Keratinocyte (primary cell): ENCODE measurements around the gene PCSK1N. TPM values are rescaled to one million over a fixed set of nuclear protein-coding genes. Genes with fewer than 3 reads are reported as not detected.

Source experiments
- DNase-seq: peaks from one replicate; pipeline ENCODE4 v3.0.0-alpha.2; 2011; ENCODE audit warnings: low read depth, missing footprints, low spot score
- FAIRE-seq: peaks from 2 replicates; lab custom pipeline; 2011; peaks lifted over from hg19 to GRCh38; lab: Jason Lieb, UNC
- H2AFZ ChIP-seq: 2 replicates; pipeline ENCODE4 v1.6.0; 2012; ENCODE audit warnings: low read length, control low read depth, inconsistent platforms; ENCODE audit not compliant: control insufficient read depth
- H3K27ac ChIP-seq: 2 replicates; pipeline ENCODE4 v1.5.1; 2011; ENCODE audit warnings: low read length; ENCODE audit not compliant: control insufficient read depth, insufficient read depth
- H3K27me3 ChIP-seq: 3 replicates; pipeline ENCODE4 v1.6.0; 2011; ENCODE audit warnings: low read length; ENCODE audit not compliant: control insufficient read depth, insufficient read depth; ENCODE audit errors: extremely low read depth
- H3K36me3 ChIP-seq, 2 experiments: 2 replicates in 1 of 2; 3 replicates in 1 of 2; pipeline ENCODE4 v1.5.1; 2011; ENCODE audit warnings: low read length in 2 of 2, mild to moderate bottlenecking in 1 of 2; ENCODE audit not compliant: control insufficient read depth in 2 of 2, insufficient read depth in 2 of 2; ENCODE audit errors: extremely low read depth in 1 of 2
- H3K4me1 ChIP-seq: 3 replicates; pipeline ENCODE4 v1.5.1; 2011; ENCODE audit warnings: low read length; ENCODE audit not compliant: control insufficient read depth, insufficient read depth; ENCODE audit errors: extremely low read depth
- H3K4me2 ChIP-seq: 3 replicates; pipeline ENCODE4 v1.6.0; 2011; ENCODE audit warnings: low read depth, low read length; ENCODE audit not compliant: control insufficient read depth, insufficient read depth; ENCODE audit errors: extremely low read depth
- H3K4me3 ChIP-seq, 3 experiments: fragments of 200-600 bp in 1 of 3; sonication (generic) in 1 of 3; 2 replicates in 2 of 3; 3 replicates in 1 of 3; pipeline ENCODE4 v1.5.1; 2011 to 2016; ENCODE audit warnings: low read length in 3 of 3, mild to moderate bottlenecking in 3 of 3, control low read depth in 2 of 3, inconsistent platforms in 1 of 3, low read depth in 1 of 3, mixed read lengths in 1 of 3, mixed run types in 1 of 3, moderate library complexity in 1 of 3; ENCODE audit not compliant: control insufficient read depth in 2 of 3, insufficient read depth in 2 of 3; ENCODE audit errors: extremely low read depth in 1 of 3
- H3K79me2 ChIP-seq: 2 replicates; pipeline ENCODE4 v1.6.0; 2012; ENCODE audit warnings: low read length; ENCODE audit not compliant: control insufficient read depth, insufficient read depth
- H3K9ac ChIP-seq: 3 replicates; pipeline ENCODE4 v1.6.0; 2011; ENCODE audit warnings: low read length; ENCODE audit not compliant: control insufficient read depth, insufficient read depth; ENCODE audit errors: extremely low read depth
- H3K9me1 ChIP-seq: 3 replicates; pipeline ENCODE4 v1.6.0; 2011; ENCODE audit warnings: low read length; ENCODE audit not compliant: control insufficient read depth, insufficient read depth; ENCODE audit errors: extremely low read depth
- H3K9me3 ChIP-seq: 2 replicates; pipeline ENCODE4 v1.5.1; 2012; ENCODE audit warnings: low read depth, low read length; ENCODE audit not compliant: control insufficient read depth
- H4K20me1 ChIP-seq: 3 replicates; pipeline ENCODE4 v1.6.0; 2011; ENCODE audit warnings: low read length; ENCODE audit not compliant: control insufficient read depth, insufficient read depth; ENCODE audit errors: extremely low read depth
- EZH2 ChIP-seq: IDR thresholded peaks from one replicate; pipeline ENCODE4 v1.6.1; 2012; ENCODE audit warnings: inconsistent platforms, mild to moderate bottlenecking, low read length, moderate library complexity
- dilution Hi-C: fragments of 300-500 bp; cut with MboI; formaldehyde crosslinking; loops from one replicate; pipeline ENCODE4 v1.7.0; 2020; ENCODE audit warnings: low sequenced_read_pairs; ENCODE audit not compliant: extremely low pct_ligation_motif_present
- polyA plus RNA-seq, 5 experiments: library from polyadenylated mRNA; depleted of rRNA in 3 of 5; stranded (reverse) in 3 of 5; stranded (forward) in 1 of 5; unstranded in 1 of 5; fragments of >200 nt; gene quantifications; 1 replicate in 1 of 5; 2 replicates in 3 of 5; 3 replicates in 1 of 5; pipeline versions ENCODE4 v1.2.1 to v1.2.3, GENCODE V29; 2011 to 2012; ENCODE audit warnings: missing spikeins in 2 of 5, low read depth in 1 of 5, low replicate concordance in 1 of 5
- TF ChIP-seq, protein P1 (sequence below), 3 experiments: IDR thresholded peaks in 1 of 3; conservative IDR thresholded peaks in 1 of 3; optimal IDR thresholded peaks in 1 of 3; 2 replicates in 2 of 3; 3 replicates in 1 of 3; pipeline versions ENCODE3 to v1.5.1; 2011; ENCODE audit warnings: low read length in 3 of 3, mild to moderate bottlenecking in 3 of 3, moderate library complexity in 2 of 3, control low read depth in 1 of 3, inconsistent platforms in 1 of 3; ENCODE audit not compliant: insufficient read depth in 2 of 3; ENCODE audit errors: extremely low read depth in 1 of 3

Gene PCSK1N
- polyA plus RNA-seq, 1 donor (not counting 4 experiments of a cell fraction or from before 2014, with no cell fraction given), result 0.54 TPM

DNA sequence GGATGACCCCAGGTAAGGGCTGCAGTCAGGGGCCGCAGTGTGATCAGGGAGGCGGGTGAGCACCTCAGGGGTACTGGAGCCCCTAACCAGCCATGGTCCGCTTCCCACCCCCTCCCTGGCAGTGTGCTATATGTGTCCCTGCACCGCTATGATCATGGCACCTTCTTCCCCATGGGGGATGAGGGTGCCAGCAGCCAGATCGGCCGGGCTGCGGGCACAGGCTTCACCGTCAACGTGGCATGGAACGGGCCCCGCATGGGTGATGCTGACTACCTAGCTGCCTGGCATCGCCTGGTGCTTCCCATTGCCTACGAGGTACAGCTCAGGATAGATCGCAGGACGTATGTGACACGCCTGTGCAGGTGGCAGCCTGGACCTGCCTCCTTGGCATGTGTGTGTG lies 17.3 kb downstream of the PCSK1N start:
- no peak overlapping the region for H3K4me3 ChIP-seq
- H2AFZ ChIP-seq, result no peak overlapping the region
- H3K9ac ChIP-seq, result no peak overlapping the region
- H3K9me3 ChIP-seq, result no peaks in the 10 kb centered on the region
- H3K9me1 ChIP-seq, result no peaks in the 10 kb centered on the region
- H4K20me1 ChIP-seq, result no peaks in the 10 kb centered on the region
- no peaks in the 10 kb centered on the region for H3K79me2 ChIP-seq
- H3K4me1 ChIP-seq, result no peaks in the 10 kb centered on the region
- dilution Hi-C loops, result no loop called here
- TF ChIP-seq, protein P1, sequence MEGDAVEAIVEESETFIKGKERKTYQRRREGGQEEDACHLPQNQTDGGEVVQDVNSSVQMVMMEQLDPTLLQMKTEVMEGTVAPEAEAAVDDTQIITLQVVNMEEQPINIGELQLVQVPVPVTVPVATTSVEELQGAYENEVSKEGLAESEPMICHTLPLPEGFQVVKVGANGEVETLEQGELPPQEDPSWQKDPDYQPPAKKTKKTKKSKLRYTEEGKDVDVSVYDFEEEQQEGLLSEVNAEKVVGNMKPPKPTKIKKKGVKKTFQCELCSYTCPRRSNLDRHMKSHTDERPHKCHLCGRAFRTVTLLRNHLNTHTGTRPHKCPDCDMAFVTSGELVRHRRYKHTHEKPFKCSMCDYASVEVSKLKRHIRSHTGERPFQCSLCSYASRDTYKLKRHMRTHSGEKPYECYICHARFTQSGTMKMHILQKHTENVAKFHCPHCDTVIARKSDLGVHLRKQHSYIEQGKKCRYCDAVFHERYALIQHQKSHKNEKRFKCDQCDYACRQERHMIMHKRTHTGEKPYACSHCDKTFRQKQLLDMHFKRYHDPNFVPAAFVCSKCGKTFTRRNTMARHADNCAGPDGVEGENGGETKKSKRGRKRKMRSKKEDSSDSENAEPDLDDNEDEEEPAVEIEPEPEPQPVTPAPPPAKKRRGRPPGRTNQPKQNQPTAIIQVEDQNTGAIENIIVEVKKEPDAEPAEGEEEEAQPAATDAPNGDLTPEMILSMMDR (optimal IDR thresholded peaks at IDR 0.05 in 1 of 3, IDR thresholded peaks at IDR 0.05 in 1 of 3, conservative IDR thresholded peaks at IDR 0.05 in 1 of 3; ENCODE audit: extremely low read depth in 1 of 3, insufficient read depth in 2 of 3, low read length in 3 of 3), result no peak
- H3K27ac ChIP-seq, result no peak overlapping the region
- H3K36me3 ChIP-seq, result peaks cover 0 to 5% of the 10 kb centered on the region in 2 experiments
- FAIRE-seq (no peak), DNase-seq (no peak)
- no peak overlapping the region for H3K4me2 ChIP-seq
- H3K27me3 ChIP-seq, result no peaks in the 10 kb centered on the region

DNA sequence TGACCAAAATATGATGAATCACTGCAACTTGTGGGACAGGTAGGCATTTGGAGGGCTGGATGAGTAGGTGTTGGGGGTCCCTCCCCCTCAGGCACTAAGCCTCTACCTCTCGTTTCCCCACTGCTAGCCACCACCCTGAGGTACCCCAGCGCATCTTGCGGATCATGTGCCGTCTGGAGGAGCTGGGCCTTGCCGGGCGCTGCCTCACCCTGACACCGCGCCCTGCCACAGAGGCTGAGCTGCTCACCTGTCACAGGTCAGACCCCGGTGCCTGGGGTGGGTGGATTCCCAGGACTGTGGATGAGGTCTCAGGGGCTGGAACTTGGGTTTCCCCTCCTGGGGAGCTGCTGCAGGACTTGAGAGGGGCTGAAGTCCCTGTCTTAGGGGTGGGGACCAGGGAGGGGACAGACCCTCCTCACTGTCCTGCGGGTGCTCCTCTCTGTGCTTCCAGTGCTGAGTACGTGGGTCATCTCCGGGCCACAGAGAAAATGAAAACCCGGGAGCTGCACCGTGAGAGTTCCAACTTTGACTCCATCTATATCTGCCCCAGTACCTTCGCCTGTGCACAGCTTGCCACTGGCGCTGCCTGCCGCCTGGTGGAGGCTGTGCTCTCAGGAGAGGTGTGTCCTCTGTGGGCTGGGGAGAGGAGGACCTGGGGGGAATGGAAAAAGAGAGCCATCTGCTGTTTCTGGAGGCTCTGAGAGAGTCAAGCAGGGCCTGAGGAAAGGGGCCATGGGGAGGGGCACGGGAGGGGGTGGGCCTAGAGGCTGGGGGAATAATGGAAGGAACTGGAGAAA lies 19.2 kb downstream of the PCSK1N start:
- no peaks in the 10 kb centered on the region for H3K9me3 ChIP-seq
- no peaks in the 10 kb centered on the region for H3K79me2 ChIP-seq
- H3K27me3 ChIP-seq, result no peaks in the 10 kb centered on the region
- H2AFZ ChIP-seq, result no peak overlapping the region
- H3K27ac ChIP-seq, result no peak overlapping the region
- no peaks in the 10 kb centered on the region for H4K20me1 ChIP-seq
- no peaks in the 10 kb centered on the region for H3K4me1 ChIP-seq
- dilution Hi-C loops, result no loop called here
- no peak overlapping the region for H3K9ac ChIP-seq
- no peak overlapping the region for H3K4me3 ChIP-seq
- no peak for TF ChIP-seq EZH2
- TF ChIP-seq, protein P1 (optimal IDR thresholded peaks at IDR 0.05 in 1 of 3, IDR thresholded peaks at IDR 0.05 in 1 of 3, conservative IDR thresholded peaks at IDR 0.05 in 1 of 3; ENCODE audit: extremely low read depth in 1 of 3, insufficient read depth in 2 of 3, low read length in 3 of 3), result no peak
- DNase-seq (no peak), FAIRE-seq (no peak)
- no peaks in the 10 kb centered on the region for H3K9me1 ChIP-seq
- H3K4me2 ChIP-seq, result no peak overlapping the region
- peaks cover 0 to 5% of the 10 kb centered on the region in 2 experiments for H3K36me3 ChIP-seq
